HG02938 (cell line): ENCODE data around the gene AGBL1.
"Not testable (repeated sequence)": the region's sequence is repeated elsewhere in the genome, so short reads cannot be mapped to it uniquely, and the experiment has no call there.

Experiments
- ATAC-seq: cut with Tn5 transposase; IDR thresholded peaks from one replicate; pipeline ENCODE4 v1.9.1; 2021; ENCODE audit warnings: mild to moderate bottlenecking, moderate library complexity; ENCODE audit not compliant: unreplicated experiment

The AGBL1 gene

GRCh38 chr15:86849558-86850285, 770.1 kb downstream of the AGBL1 start:
- ATAC-seq = no peak

GRCh38 chr15:86850939-86851338, 771.3 kb downstream of the AGBL1 start:
- ATAC-seq = no peak

GRCh38 chr15:86852741-86853140, 773.1 kb downstream of the AGBL1 start:
- ATAC-seq = no peak

- no peak for ATAC-seq
These were observed 774.5 kb downstream of the AGBL1 start for GRCh38 chr15:86854176-86854575.

GRCh38 chr15:86855307-86856291, 775.9 kb downstream of the AGBL1 start:
- ATAC-seq = no peak

GRCh38 chr15:86857701-86858100, 778.0 kb downstream of the AGBL1 start:
- no peak for ATAC-seq

GRCh38 chr15:86863226-86863915, 783.7 kb downstream of the AGBL1 start:
- no peak for ATAC-seq

GRCh38 chr15:86865920-86866319, 786.2 kb downstream of the AGBL1 start:
- ATAC-seq = no peak

GRCh38 chr15:86870846-86871245, 791.2 kb downstream of the AGBL1 start:
- no peak for ATAC-seq

- no peak for ATAC-seq
These were observed 792.3 kb downstream of the AGBL1 start for GRCh38 chr15:86871964-86872363.

- no peak for ATAC-seq
These were observed 793.1 kb downstream of the AGBL1 start for GRCh38 chr15:86872782-86873181.

GRCh38 chr15:86875067-86875466, 795.4 kb downstream of the AGBL1 start:
- ATAC-seq = no peak

- ATAC-seq = no peak
These were observed 796.8 kb downstream of the AGBL1 start for GRCh38 chr15:86876387-86876944.

GRCh38 chr15:86877171-86877631, 797.5 kb downstream of the AGBL1 start:
- ATAC-seq = no peak

- not testable (repeated sequence) for ATAC-seq
These were observed 799.2 kb downstream of the AGBL1 start for GRCh38 chr15:86878844-86879243.

GRCh38 chr15:86879250-86880229, 799.9 kb downstream of the AGBL1 start:
- ATAC-seq = no peak

- ATAC-seq = no peak
These were observed 805.9 kb downstream of the AGBL1 start for GRCh38 chr15:86885616-86886015.

- no peak for ATAC-seq
These were observed 813.2 kb downstream of the AGBL1 start for GRCh38 chr15:86892774-86893449.

- no peak for ATAC-seq
These were observed 814.6 kb downstream of the AGBL1 start for GRCh38 chr15:86894269-86894668.
